HG03064 (cell line): ENCODE results near the gene LMOD1.
"Not testable (repeated sequence)": the region's sequence is repeated elsewhere in the genome, so short reads cannot be mapped to it uniquely, and the experiment has no call there.

Source experiments
- ATAC-seq: cut with Tn5 transposase; IDR thresholded peaks from one replicate; pipeline ENCODE4 v1.9.1; 2021; ENCODE audit warnings: low read depth; ENCODE audit not compliant: unreplicated experiment

LMOD1 gene

GRCh38 chr1:201880928-201881571, 65.3 kb downstream of the LMOD1 start:
- ATAC-seq: no peak

GRCh38 chr1:201877877-201878401, 68.4 kb downstream of the LMOD1 start:
- ATAC-seq: no peak

GRCh38 chr1:201876148-201876818, 70.1 kb downstream of the LMOD1 start:
- no peak for ATAC-seq

- ATAC-seq: no peak
These were observed 71.7 kb downstream of the LMOD1 start for GRCh38 chr1:201874672-201875071.

- ATAC-seq: no peak
These were observed 76.0 kb downstream of the LMOD1 start for GRCh38 chr1:201870397-201870796.

GRCh38 chr1:201861448-201861847, 84.9 kb downstream of the LMOD1 start:
- ATAC-seq: no peak

- no peak for ATAC-seq
These were observed 86.9 kb downstream of the LMOD1 start for GRCh38 chr1:201859424-201859823.

- not testable (repeated sequence) for ATAC-seq
These were observed 89.6 kb downstream of the LMOD1 start for GRCh38 chr1:201856722-201857121.

GRCh38 chr1:201851949-201852348, 94.4 kb downstream of the LMOD1 start:
- ATAC-seq: no peak

GRCh38 chr1:201850053-201850397, 96.3 kb downstream of the LMOD1 start:
- ATAC-seq: no peak

- no peak for ATAC-seq
These were observed 96.8 kb downstream of the LMOD1 start for GRCh38 chr1:201849372-201850052.

GRCh38 chr1:201848230-201848629, 98.1 kb downstream of the LMOD1 start:
- ATAC-seq: no peak

- no peak for ATAC-seq
These were observed 99.2 kb downstream of the LMOD1 start for GRCh38 chr1:201847150-201847549.
